Activated naive CD8-positive, alpha-beta T cell treated with anti-CD3 and anti-CD28 coated beads, Interleukin-2, amount 10 ng/mL, durations not matched to agents 7 days and 5 days (primary cell): ENCODE measurements around the gene C2CD3. TPM values are rescaled to one million over a fixed set of nuclear protein-coding genes. Genes with fewer than 3 reads are reported as not detected.

Experiments
- ATAC-seq: fragments of 150-1000 bp; cut with Tn5 transposase; one replicate; pipeline ENCODE4 v1.10.0; 2021; ENCODE audit warnings: low read depth, moderate library complexity
- POLR2A ChIA-PET: fragments of 350-600 bp; sonication (Branson Sonifier 250); formaldehyde crosslinking; loops from one replicate; lab custom pipeline; 2021; ENCODE audit warnings: antibody characterized with exemption; lab: Charles Lee
- DNase-seq: peaks from one replicate; pipeline ENCODE4 v3.0.0; 2021
- H3K27ac Mint-ChIP-seq: one replicate; pipeline ENCODE4 v1.8.0; 2022; ENCODE audit warnings: mild to moderate bottlenecking, mixed read lengths
- H3K27me3 Mint-ChIP-seq: one replicate; pipeline ENCODE4 v1.8.0; 2022; ENCODE audit warnings: mild to moderate bottlenecking, moderate library complexity, mixed read lengths
- H3K36me3 Mint-ChIP-seq: one replicate; pipeline ENCODE4 v1.8.0; 2021; ENCODE audit warnings: mild to moderate bottlenecking, mixed read lengths
- H3K4me1 Mint-ChIP-seq: one replicate; pipeline ENCODE4 v1.8.0; 2021; ENCODE audit warnings: mixed read lengths
- H3K4me3 Mint-ChIP-seq: one replicate; pipeline ENCODE4 v1.8.0; 2022; ENCODE audit warnings: mild to moderate bottlenecking, moderate library complexity, mixed read lengths
- H3K9me3 Mint-ChIP-seq: one replicate; pipeline ENCODE4 v1.8.0; 2021; ENCODE audit warnings: mixed read lengths
- total RNA-seq, 2 experiments: library from RNA; stranded (reverse); gene quantifications; one replicate each; pipeline ENCODE4 v1.2.3, GENCODE V29; 2021

C2CD3 gene
- total RNA-seq, 2 experiments from 2014 or later: 36.2 to 37.6 TPM

GRCh38 chr11:74182635-74183034 is 11.8 kb upstream of the C2CD3 start:
- POLR2A ChIA-PET: no interaction called here
- Mint-ChIP-seq H3K4me1 (peaks cover 16% of the 10 kb centered on the region), H3K27me3 (no peaks in the 10 kb centered on the region), H3K36me3 (peaks cover 19% of the 10 kb centered on the region), H3K9me3 (no peaks in the 10 kb centered on the region), H3K27ac (no peak overlapping the region), H3K4me3 (no peak overlapping the region)
- ATAC-seq (no peak), DNase-seq (no peak)

- H3K36me3 Mint-ChIP-seq: peaks cover 14% of the 10 kb centered on the region
- no peak for ATAC-seq
- no peak overlapping the region for H3K4me3 Mint-ChIP-seq
- no peaks in the 10 kb centered on the region for H3K9me3 Mint-ChIP-seq
- H3K27ac Mint-ChIP-seq: no peak overlapping the region
- POLR2A ChIA-PET: no interaction called here
- peaks cover 14% of the 10 kb centered on the region for H3K4me1 Mint-ChIP-seq
- DNase-seq: no peak
- H3K27me3 Mint-ChIP-seq: no peaks in the 10 kb centered on the region
Observed at GRCh38 chr11:74179234-74180052, 8.6 kb upstream of the C2CD3 start.

DNA sequence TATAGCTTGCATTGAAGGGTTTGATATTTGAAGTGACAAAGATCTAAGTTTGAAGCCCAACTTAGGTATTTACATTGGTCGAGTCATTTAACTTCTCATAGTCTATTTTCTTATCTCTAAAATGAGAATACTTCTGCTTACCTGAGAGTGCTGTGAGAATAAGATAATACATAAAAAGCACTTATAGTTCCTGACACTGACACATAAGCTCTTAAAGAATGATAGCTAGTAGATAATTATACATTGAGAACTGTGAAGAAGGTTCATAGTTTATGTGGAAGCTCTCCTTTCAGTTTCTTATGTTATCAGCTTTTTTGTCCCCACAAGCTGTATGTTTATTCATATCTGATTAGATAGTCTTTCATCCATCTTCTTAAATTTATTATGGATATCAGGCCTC is 5.1 kb upstream of the C2CD3 start:
- H3K27ac Mint-ChIP-seq: no peak overlapping the region
- ATAC-seq (no peak), DNase-seq (no peak)
- no peaks in the 10 kb centered on the region for H3K27me3 Mint-ChIP-seq
- no peaks in the 10 kb centered on the region for H3K9me3 Mint-ChIP-seq
- no peak overlapping the region for H3K4me3 Mint-ChIP-seq
- peaks cover 13% of the 10 kb centered on the region for H3K36me3 Mint-ChIP-seq
- POLR2A ChIA-PET: no interaction called here
- peaks cover 16% of the 10 kb centered on the region for H3K4me1 Mint-ChIP-seq

- POLR2A ChIA-PET: interaction anchor here (2.9 to 3.1 kb wide), 2 partner anchors 190 to 200 kb away, joined by 20 to 38 read pairs; partner anchors contain the start of gene UCP2
- no peak overlapping the region for H3K4me3 Mint-ChIP-seq
Observed at GRCh38 chr11:74171997-74172396, 1.2 kb upstream of the C2CD3 start.

DNA sequence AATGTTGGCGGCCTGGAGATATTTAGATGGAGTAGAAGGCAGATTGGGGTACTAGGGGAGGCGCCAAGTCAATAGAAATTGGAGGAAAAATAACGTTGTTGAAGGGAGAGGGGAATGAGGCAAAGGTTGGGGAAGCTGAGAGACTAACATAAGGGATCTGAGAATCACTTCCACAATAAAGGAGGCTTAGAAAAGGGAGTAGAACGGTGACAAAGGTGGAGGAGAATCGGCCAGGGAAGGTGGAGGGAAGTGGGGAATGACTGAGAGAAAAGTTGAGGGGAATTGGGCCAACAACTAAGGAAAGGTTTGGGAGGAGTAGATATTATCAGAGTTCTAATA is 797 bp upstream of the C2CD3 start:
- no peak for ATAC-seq
- H3K27me3 Mint-ChIP-seq: no peaks in the 10 kb centered on the region
- no peak overlapping the region for H3K4me3 Mint-ChIP-seq
- H3K27ac Mint-ChIP-seq: no peak overlapping the region
- H3K4me1 Mint-ChIP-seq: peaks cover 17% of the 10 kb centered on the region
- POLR2A ChIA-PET: interaction anchor here (1.2 to 3.1 kb wide), 7 partner anchors 156 to 384 kb away, joined by 3 to 38 read pairs (median 5); partner anchors contain the start of genes LIPT2, MRPL48 and UCP2
- no peak for DNase-seq
- H3K9me3 Mint-ChIP-seq: no peaks in the 10 kb centered on the region
- H3K36me3 Mint-ChIP-seq: peaks cover 14% of the 10 kb centered on the region

More at GRCh38 chr11:74171997-74172396, 1.2 kb upstream of the C2CD3 start:
- DNase-seq (no peak), ATAC-seq (no peak)
- Mint-ChIP-seq H3K9me3 (no peaks in the 10 kb centered on the region), H3K27ac (no peak overlapping the region), H3K4me1 (peaks cover 16% of the 10 kb centered on the region), H3K27me3 (no peaks in the 10 kb centered on the region), H3K36me3 (peaks cover 10% of the 10 kb centered on the region)

DNA sequence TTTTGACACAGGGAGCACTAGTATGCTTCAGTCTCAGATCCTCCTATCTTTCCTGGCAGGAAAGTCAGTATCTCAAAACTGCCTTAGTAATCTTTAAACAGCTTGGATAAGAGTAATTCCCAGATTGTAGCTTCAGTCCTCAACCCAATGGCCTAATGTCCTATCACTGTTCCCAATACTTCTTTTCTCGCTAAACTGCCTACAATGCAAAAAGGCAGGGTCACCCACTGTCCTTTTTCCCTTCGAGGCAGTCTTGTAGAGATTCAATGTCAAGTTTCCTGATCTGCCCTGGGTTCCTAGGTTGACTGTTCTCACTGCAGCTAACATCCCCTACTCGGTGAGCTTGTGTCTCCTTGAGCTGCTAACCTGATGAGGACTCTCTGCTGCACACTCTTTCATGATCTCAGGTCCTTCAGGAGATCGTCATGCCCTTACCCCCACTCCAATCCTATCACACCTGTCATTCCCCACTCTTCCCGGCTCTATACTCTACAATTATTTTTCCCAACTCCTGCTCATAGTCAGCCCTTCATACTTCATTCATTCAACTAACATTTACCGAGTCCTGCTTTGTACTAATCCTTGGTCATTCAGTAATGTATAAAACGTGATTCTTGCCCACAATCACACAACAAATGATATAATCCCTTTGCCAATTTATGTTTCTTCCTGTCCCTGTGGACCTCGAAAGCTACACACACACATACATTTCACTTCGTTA is 904 bp downstream of the C2CD3 start:
- no peaks in the 10 kb centered on the region for H3K9me3 Mint-ChIP-seq
- POLR2A ChIA-PET: interaction anchor here (1.3 to 3.1 kb wide), 6 partner anchors 154 to 382 kb away, joined by 3 to 38 read pairs (median 8); partner anchors contain the start of genes LIPT2, MRPL48 and UCP2
- DNase-seq (no peak), ATAC-seq (no peak)
- H3K4me3 Mint-ChIP-seq: no peak overlapping the region
- H3K4me1 Mint-ChIP-seq: peaks cover 17% of the 10 kb centered on the region
- no peaks in the 10 kb centered on the region for H3K27me3 Mint-ChIP-seq
- peaks cover 21% of the 10 kb centered on the region for H3K36me3 Mint-ChIP-seq
- no peak overlapping the region for H3K27ac Mint-ChIP-seq

GRCh38 chr11:74168838-74169237 is 2.0 kb downstream of the C2CD3 start:
- no peak overlapping the region for H3K27ac Mint-ChIP-seq
- POLR2A ChIA-PET: no interaction called here
- DNase-seq: no peak
- H3K9me3 Mint-ChIP-seq: no peaks in the 10 kb centered on the region
- ATAC-seq: no peak
- no peak overlapping the region for H3K4me3 Mint-ChIP-seq
- peaks cover 10% of the 10 kb centered on the region for H3K4me1 Mint-ChIP-seq
- H3K27me3 Mint-ChIP-seq: no peaks in the 10 kb centered on the region
- peaks cover 16% of the 10 kb centered on the region for H3K36me3 Mint-ChIP-seq

DNA sequence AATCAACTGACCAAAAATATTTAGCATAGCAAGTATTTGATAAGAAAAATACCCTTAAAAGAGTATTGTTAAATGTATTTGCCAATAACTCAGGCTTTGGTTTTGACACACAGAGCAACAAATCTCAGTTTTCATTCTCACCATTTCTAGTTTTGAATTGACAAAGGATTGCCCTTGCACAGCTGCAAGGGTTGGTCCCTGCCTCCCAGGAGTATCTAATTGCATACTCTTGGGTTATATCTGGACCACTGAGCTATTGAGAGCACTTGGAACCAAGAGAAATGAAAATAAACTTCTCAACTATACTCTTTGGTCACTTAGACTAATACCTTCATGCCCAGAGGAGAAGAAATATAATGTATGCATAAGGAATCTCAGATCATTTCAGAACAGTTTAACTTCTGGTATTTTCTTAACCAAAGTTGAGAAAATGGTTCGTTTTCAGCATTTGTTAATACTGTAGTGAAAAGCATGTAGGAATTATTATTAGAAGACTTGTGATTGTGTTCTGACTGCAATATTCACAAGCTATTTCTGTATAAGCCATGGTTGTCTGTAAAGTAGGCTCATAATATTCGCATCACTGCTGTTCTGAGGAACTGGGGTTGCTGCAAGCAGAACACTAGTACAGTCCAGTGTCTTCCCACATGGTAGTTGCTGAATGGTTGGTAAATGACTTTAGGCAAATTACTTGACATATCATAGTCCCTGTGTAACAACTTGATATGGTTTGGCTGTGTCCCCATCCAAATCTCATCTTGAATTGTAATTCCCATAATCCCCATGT is 7.9 kb downstream of the C2CD3 start:
- Mint-ChIP-seq H3K4me1 (peaks cover 3% of the 10 kb centered on the region), H3K4me3 (no peak overlapping the region), H3K36me3 (peaks cover 31% of the 10 kb centered on the region), H3K27ac (no peak overlapping the region), H3K27me3 (no peaks in the 10 kb centered on the region), H3K9me3 (no peaks in the 10 kb centered on the region)
- ATAC-seq (no peak), DNase-seq (no peak)
- POLR2A ChIA-PET: no interaction called here

DNA sequence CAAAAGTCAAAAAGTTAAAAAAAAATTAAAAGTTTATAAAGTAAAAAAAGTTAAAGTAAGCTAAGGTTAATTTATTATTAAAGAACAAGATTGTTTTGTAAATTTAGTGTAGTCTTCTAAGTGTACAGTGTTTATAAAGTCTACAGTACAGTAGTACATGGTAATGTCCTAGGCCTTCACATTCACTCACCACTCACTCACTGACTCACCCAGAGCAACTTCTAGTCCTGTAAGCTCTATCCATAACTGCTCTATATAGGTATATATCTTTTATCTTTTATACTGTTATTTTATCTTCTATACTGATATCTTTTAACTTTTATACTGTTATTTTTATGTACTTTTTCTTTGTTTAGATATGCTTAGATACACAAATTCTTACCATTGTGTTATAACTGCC is 11.2 kb downstream of the C2CD3 start:
- POLR2A ChIA-PET: interaction anchor here (0.7 kb wide), 1 partner anchor 11 kb away, joined by 3 read pairs; the partner anchor contains the start of genes C2CD3 and PPME1
- DNase-seq (no peak), ATAC-seq (no peak)
- Mint-ChIP-seq H3K36me3 (peaks cover 26% of the 10 kb centered on the region), H3K4me1 (no peaks in the 10 kb centered on the region), H3K27me3 (no peaks in the 10 kb centered on the region), H3K4me3 (no peak overlapping the region), H3K27ac (no peak overlapping the region), H3K9me3 (no peaks in the 10 kb centered on the region)

DNA sequence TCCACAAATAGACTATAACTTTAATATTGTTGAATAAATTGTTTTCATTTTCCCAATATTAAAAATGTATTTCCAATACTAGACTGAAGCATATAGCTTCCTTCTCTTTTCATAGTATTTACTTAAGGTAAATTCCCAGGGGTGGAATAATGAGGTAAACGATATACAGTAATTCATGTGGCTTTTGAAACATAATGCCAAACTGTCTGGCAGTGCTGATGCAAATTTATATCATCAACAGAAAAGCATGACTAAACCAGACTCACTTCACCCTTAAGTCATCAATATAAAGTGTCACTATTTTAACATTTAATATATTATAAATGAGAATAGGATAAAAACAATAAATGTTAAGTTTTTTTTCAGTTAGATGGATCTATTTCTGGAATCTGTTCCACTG is 13.6 kb downstream of the C2CD3 start:
- H3K27me3 Mint-ChIP-seq: no peaks in the 10 kb centered on the region
- H3K27ac Mint-ChIP-seq: no peak overlapping the region
- H3K36me3 Mint-ChIP-seq: peaks cover 30% of the 10 kb centered on the region
- POLR2A ChIA-PET: no interaction called here
- H3K4me3 Mint-ChIP-seq: no peak overlapping the region
- ATAC-seq (no peak), DNase-seq (no peak)
- H3K4me1 Mint-ChIP-seq: peaks cover 1% of the 10 kb centered on the region
- H3K9me3 Mint-ChIP-seq: no peaks in the 10 kb centered on the region

DNA sequence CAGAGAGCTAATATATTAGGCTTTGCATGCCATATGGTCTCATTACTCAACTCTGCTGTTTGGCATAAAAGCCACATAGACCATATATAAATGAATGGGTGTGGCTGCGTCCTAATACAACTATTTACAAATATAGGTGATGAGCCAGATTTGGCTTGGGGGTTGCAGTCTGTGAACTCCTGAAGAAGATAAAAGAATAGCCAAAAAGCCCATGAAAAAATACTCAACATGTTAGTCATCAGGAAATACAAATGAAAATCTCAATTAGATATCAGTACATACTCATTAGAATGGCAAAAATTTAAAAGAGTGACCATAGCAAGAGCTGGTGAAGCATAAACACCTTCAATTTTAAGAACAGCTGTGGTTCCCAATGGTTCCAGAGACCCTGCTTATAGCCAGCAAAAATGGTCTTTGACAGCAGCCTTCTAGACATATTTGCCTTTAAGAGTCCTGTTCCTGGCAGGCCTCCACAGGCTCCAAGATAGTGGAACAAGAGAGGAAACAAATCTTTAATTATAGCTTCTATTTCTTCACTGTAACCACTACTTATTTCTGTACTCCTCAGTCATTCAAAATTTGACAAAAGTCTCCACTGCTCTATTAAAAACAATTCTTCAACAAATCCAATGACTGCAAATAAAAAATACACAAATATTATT is 16.1 kb downstream of the C2CD3 start:
- POLR2A ChIA-PET: no interaction called here
- H3K4me1 Mint-ChIP-seq: peaks cover 1% of the 10 kb centered on the region
- no peak overlapping the region for H3K27ac Mint-ChIP-seq
- peaks cover 26% of the 10 kb centered on the region for H3K36me3 Mint-ChIP-seq
- H3K4me3 Mint-ChIP-seq: no peak overlapping the region
- no peaks in the 10 kb centered on the region for H3K9me3 Mint-ChIP-seq
- DNase-seq: no peak
- no peaks in the 10 kb centered on the region for H3K27me3 Mint-ChIP-seq
- ATAC-seq: no peak

DNA sequence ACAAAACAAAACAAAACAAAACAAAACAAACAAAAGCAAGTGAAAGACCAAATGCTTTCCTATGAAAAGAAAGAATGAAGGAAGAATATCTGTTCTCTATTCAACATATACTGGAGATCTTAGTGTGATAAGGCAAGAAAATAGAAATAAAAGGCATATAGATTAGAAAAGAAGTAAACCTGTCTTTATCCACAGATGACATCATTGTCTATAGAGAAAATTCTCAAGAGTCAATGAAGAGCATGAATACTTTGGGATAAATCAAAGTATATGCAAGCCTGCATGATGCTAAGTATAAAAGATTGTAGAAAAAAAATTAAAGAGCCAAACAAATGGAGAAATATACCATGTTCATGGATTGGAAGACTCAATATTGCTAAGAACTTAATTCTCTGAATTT is 17.6 kb downstream of the C2CD3 start:
- POLR2A ChIA-PET: no interaction called here
- DNase-seq (no peak), ATAC-seq (no peak)
- Mint-ChIP-seq H3K27me3 (no peaks in the 10 kb centered on the region), H3K4me3 (no peak overlapping the region), H3K4me1 (peaks cover 12% of the 10 kb centered on the region), H3K36me3 (peaks cover 26% of the 10 kb centered on the region), H3K9me3 (no peaks in the 10 kb centered on the region), H3K27ac (no peak overlapping the region)
